BJ (cell line): ENCODE results near the gene MRPL38. TPM values are rescaled to one million over a fixed set of nuclear protein-coding genes. Genes with fewer than 3 reads are reported as not detected.

Source experiments
- CTCF ChIA-PET: fragments of 350-600 bp; formaldehyde crosslinking; extraction: SDS; loops from one replicate; lab custom pipeline; 2021; ENCODE audit warnings: antibody characterized with exemption, inconsistent platforms; lab: Yijun Ruan, JAX
- POLR2A ChIA-PET: fragments of 300-600 bp; sonication (Branson Sonifier 250); formaldehyde crosslinking; extraction: SDS; loops from one replicate; lab custom pipeline; 2021; ENCODE audit warnings: antibody characterized with exemption; lab: Charles Lee
- DNase-seq: peaks from one replicate; pipeline ENCODE4 v3.0.0-alpha.2; 2011; ENCODE audit warnings: low read depth
- H3K27me3 ChIP-seq: 2 replicates; pipeline ENCODE4 v1.6.0; 2011; ENCODE audit warnings: low read length; ENCODE audit not compliant: control insufficient read depth, insufficient read depth
- H3K36me3 ChIP-seq: 2 replicates; pipeline ENCODE4 v1.5.1; 2011; ENCODE audit warnings: low read length; ENCODE audit not compliant: control insufficient read depth, insufficient read depth
- H3K4me3 ChIP-seq: 2 replicates; pipeline ENCODE4 v1.5.1; 2011; ENCODE audit warnings: low read depth, mild to moderate bottlenecking, control low read depth, low read length
- polyA plus RNA-seq: library from polyadenylated mRNA; depleted of rRNA; stranded (reverse); fragments of >200 nt; gene quantifications from 2 replicates; pipeline ENCODE4 v1.2.3, GENCODE V29; 2011
- TF ChIP-seq, protein P1 (sequence below): IDR thresholded peaks from 2 replicates; pipeline ENCODE4 v1.5.1; 2011; ENCODE audit warnings: low read depth, mild to moderate bottlenecking, control low read depth, inconsistent platforms, low read length, moderate library complexity; ENCODE audit not compliant: insufficient read depth

The MRPL38 gene
- polyA plus RNA-seq, 1 experiment, result 60.9 TPM

DNA sequence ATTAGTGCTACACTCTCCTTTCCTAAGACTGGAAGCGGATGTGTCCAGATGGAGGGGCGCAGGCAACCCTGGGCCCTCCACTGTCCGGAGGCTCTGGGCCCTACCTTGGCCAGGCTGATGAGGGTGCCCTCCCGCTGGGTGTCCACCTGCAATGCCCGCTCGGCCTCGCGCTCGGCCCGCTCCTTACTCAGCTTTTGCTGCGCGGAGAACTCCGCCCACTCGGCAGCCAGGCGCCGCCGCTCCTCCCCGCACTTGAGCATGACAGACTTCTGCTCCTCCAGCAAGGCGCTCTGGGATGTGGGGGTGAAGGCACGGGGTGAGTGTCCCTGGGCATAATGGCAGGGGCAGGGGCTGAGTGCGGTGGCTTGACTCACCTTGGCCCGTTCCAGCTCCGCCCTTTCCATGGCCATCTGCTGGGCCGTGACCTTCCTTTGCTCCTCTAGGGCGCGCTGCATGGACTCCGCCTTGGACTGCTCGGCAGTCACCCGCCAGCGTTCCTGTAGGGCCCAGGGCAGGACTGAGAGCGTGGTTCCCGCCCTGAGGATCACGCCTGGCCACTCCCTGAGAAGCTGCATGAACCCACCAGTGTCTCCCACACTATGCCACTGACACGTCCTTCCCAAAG is 10.1 kb upstream of the MRPL38 start:
- ChIA-PET CTCF (interaction anchor here (0.9 kb wide), 1 partner anchor 11 kb away, joined by 4 read pairs; the partner anchor contains the start of gene MRPL38), POLR2A (no interaction called here)
- TF ChIP-seq, protein P1, sequence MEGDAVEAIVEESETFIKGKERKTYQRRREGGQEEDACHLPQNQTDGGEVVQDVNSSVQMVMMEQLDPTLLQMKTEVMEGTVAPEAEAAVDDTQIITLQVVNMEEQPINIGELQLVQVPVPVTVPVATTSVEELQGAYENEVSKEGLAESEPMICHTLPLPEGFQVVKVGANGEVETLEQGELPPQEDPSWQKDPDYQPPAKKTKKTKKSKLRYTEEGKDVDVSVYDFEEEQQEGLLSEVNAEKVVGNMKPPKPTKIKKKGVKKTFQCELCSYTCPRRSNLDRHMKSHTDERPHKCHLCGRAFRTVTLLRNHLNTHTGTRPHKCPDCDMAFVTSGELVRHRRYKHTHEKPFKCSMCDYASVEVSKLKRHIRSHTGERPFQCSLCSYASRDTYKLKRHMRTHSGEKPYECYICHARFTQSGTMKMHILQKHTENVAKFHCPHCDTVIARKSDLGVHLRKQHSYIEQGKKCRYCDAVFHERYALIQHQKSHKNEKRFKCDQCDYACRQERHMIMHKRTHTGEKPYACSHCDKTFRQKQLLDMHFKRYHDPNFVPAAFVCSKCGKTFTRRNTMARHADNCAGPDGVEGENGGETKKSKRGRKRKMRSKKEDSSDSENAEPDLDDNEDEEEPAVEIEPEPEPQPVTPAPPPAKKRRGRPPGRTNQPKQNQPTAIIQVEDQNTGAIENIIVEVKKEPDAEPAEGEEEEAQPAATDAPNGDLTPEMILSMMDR, result no peak
- Histone ChIP-seq H3K27me3 (no peaks in the 10 kb centered on the region), H3K36me3 (peaks cover 3% of the 10 kb centered on the region; the same call in 1 of the 2 replicates), H3K4me3 (no peak overlapping the region)
- DNase-seq, result no peak

DNA sequence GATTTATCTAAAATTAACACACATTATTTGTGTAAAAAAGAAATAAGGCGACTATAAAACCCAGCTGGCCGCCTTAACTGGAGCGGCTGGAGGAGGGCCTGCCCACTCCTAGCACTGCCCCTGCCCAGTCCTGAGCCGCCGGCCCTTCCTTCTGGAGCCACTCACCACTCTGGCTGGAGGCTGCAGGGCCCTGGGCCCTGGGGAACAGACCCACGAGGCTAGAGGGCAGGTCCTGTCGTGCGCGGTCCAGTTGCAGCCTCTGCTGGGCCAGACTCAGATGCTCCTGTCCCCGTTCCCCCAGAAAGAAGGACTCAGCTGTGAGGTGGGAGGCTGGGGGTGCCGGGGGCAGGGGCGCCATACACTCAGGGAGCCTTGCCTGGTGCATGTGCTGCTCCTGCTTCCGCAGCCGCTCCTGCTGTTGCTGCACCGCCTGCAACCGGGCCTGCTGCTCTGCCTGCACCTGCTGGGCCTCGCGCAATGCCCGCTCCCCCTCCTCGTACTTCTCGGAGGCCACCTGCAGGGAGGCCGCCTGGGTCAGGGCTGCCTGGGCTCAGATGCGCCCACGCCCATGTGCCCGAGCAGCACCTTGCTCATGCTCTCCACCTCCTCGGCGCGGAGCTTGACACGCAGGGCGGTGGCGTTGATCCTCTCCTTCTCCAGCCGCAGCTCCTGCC is 9.0 kb upstream of the MRPL38 start:
- H3K27me3 ChIP-seq, result no peaks in the 10 kb centered on the region
- POLR2A ChIA-PET, result no interaction called here
- TF ChIP-seq, protein P1, result no peak
- H3K36me3 ChIP-seq, result peaks cover 3% of the 10 kb centered on the region; the same call in 1 of the 2 replicates
- no peak for DNase-seq
- no peak overlapping the region for H3K4me3 ChIP-seq
- CTCF ChIA-PET, result interaction anchor here (12.0 kb wide), 1 partner anchor 92 kb away, joined by 264 read pairs; the partner anchor contains the start of gene CDK3

DNA sequence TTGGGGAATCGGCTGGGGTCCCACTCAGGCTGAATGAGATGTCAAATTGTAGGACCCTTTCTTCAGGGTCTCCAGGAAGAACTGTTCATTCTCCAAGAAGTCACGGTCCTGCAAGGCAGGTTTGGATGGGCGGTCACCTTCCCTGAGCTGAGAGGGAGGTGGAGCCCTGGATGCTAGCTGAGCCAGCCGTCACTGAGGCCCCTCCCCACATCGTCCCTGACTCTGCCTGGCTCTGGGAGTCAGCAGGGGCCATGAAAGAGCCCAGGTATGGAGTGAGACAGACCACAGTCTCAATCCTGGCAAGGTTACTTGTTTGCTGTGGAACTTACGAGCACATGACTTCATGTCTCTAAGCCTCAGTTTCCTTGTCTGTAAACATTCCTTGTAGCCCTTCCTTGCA is 6.0 kb upstream of the MRPL38 start:
- DNase-seq, result no peak
- Histone ChIP-seq H3K36me3 (peaks cover 3% of the 10 kb centered on the region; the same call in 1 of the 2 replicates), H3K4me3 (no peak overlapping the region), H3K27me3 (no peaks in the 10 kb centered on the region)
- TF ChIP-seq, protein P1, result no peak
- CTCF ChIA-PET, result interaction anchor here (0.8 to 12.0 kb wide), 6 partner anchors 10 to 392 kb away, joined by 3 to 264 read pairs (median 4); partner anchors contain the start of gene CDK3
- POLR2A ChIA-PET, result no interaction called here

DNA sequence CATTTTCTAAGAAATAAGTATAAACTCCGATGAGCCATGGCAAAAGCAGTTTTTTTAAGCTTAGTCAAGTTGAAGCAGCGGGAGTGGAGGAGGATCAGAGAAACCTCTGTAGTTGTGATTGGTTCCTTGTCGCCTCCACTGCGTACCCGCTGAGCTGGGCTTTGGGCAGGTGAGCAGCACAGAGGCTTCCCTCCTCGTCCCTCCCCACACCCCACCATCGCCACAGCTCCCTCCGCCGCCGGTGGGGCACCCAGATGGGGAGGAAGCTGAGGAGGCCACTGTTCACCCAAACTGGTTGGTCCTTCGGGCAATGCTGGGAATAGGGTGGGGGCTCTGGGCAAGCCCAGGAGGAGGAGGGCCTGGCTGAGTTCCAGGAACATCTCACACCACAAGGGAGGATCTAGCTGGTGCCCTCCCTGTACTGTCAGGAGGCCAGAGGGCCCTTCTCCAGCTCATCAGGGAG is 5.2 kb upstream of the MRPL38 start:
- Histone ChIP-seq H3K36me3 (peaks cover 3% of the 10 kb centered on the region; the same call in 1 of the 2 replicates), H3K27me3 (no peaks in the 10 kb centered on the region), H3K4me3 (no peak overlapping the region)
- ChIA-PET CTCF (interaction anchor here (0.8 to 12.0 kb wide), 6 partner anchors 14 to 393 kb away, joined by 3 to 264 read pairs (median 3); partner anchors contain the start of gene CDK3), POLR2A (interaction anchor here (0.6 to 1.0 kb wide), 2 partner anchors 10 to 130 kb away, joined by 3 to 5 read pairs; no protein-coding TSS in a partner anchor)
- TF ChIP-seq, protein P1, result no peak
- DNase-seq, result no peak
